Measurements from ENCODE around the gene PRDM16. TPM values are rescaled to one million over a fixed set of nuclear protein-coding genes. Genes with fewer than 3 reads are reported as not detected.

Gene PRDM16
- total RNA-seq, 1 donor from 2014 or later = 0.43 TPM

DNA sequence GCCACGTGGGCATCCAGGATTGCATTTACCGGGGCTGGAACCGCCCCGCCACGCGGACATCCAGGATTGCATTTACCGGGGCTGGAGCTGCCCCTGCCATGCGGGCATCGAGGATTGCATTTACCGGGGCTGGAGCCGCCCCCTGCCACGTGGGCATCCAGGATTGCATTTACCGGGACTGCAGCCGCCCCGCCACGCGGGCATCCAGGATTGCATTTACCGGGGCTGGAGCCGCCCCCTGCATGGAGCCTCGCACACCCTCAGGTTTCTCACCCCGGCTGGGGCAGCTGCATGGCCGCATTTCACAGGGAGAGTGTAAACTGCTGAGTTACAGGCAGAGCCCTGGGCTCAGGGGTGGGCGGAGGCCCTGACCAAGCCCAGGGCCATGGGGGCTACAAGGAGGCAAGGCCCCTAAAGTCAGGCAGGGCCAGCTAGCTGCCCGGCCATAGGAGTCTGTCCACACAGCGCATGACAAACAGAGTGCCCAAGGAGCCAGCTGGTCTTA, 218.7 kb downstream of the PRDM16 start:
- Histone ChIP-seq H3K36me3 (ENCODE audit: insufficient read depth, low read length) (no peaks in the 10 kb centered on the region), H3K4me3 (ENCODE audit: insufficient read depth, low read depth, low read length) (no peak overlapping the region), H3K79me2 (ENCODE audit: insufficient read depth, low read length) (no peaks in the 10 kb centered on the region), H3K27me3 (ENCODE audit: insufficient read depth, low read length) (no peaks in the 10 kb centered on the region), H4K20me1 (ENCODE audit: insufficient read depth, low read length) (peaks cover 21% of the 10 kb centered on the region), H3K4me1 (ENCODE audit: insufficient read depth, low read length) (no peaks in the 10 kb centered on the region), H2AFZ (ENCODE audit: low read depth, low read length) (no peak overlapping the region), H3K4me2 (ENCODE audit: low read length) (no peak overlapping the region), H3K9ac (ENCODE audit: low read length) (no peak overlapping the region), H3K9me3 (ENCODE audit: insufficient read depth, low read depth, low read length) (no peaks in the 10 kb centered on the region), H3K27ac (ENCODE audit: low read depth, low read length) (no peak overlapping the region)
- no peaks in the 10 kb centered on the region for H3K4me1 Mint-ChIP-seq (ENCODE audit: low read depth, unreplicated experiment)
- no peak for TF ChIP-seq EZH2 (IDR thresholded peaks at IDR 0.05; ENCODE audit: insufficient read depth, low read length)
- TF ChIP-seq, protein P1, sequence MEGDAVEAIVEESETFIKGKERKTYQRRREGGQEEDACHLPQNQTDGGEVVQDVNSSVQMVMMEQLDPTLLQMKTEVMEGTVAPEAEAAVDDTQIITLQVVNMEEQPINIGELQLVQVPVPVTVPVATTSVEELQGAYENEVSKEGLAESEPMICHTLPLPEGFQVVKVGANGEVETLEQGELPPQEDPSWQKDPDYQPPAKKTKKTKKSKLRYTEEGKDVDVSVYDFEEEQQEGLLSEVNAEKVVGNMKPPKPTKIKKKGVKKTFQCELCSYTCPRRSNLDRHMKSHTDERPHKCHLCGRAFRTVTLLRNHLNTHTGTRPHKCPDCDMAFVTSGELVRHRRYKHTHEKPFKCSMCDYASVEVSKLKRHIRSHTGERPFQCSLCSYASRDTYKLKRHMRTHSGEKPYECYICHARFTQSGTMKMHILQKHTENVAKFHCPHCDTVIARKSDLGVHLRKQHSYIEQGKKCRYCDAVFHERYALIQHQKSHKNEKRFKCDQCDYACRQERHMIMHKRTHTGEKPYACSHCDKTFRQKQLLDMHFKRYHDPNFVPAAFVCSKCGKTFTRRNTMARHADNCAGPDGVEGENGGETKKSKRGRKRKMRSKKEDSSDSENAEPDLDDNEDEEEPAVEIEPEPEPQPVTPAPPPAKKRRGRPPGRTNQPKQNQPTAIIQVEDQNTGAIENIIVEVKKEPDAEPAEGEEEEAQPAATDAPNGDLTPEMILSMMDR (IDR thresholded peaks at IDR 0.05; ENCODE audit: insufficient read depth, low read depth, low read length) = no peak
- H3K9me3 Mint-ChIP-seq (ENCODE audit: unreplicated experiment) = no peaks in the 10 kb centered on the region
- H3K36me3 Mint-ChIP-seq (ENCODE audit: low read depth, unreplicated experiment) = no peaks in the 10 kb centered on the region
- DNase-seq (ENCODE audit: low read depth) = no peak
- no peak overlapping the region for H3K4me3 Mint-ChIP-seq (ENCODE audit: unreplicated experiment)
- H3K27ac Mint-ChIP-seq (ENCODE audit: unreplicated experiment) = no peak overlapping the region
- H3K27me3 Mint-ChIP-seq (ENCODE audit: low read depth, unreplicated experiment) = peaks cover 38% of the 10 kb centered on the region
- FAIRE-seq = no peak

- H3K36me3 Mint-ChIP-seq (ENCODE audit: low read depth, unreplicated experiment) = no peaks in the 10 kb centered on the region
- H3K4me3 Mint-ChIP-seq (ENCODE audit: unreplicated experiment) = no peak overlapping the region
- H3K27ac ChIP-seq (ENCODE audit: low read depth, low read length) = no peak overlapping the region
- peaks cover 2% of the 10 kb centered on the region for H3K4me1 Mint-ChIP-seq (ENCODE audit: low read depth, unreplicated experiment)
- no peaks in the 10 kb centered on the region for H3K9me3 ChIP-seq (ENCODE audit: insufficient read depth, low read depth, low read length)
- H3K79me2 ChIP-seq (ENCODE audit: insufficient read depth, low read length) = no peaks in the 10 kb centered on the region
- H3K27me3 ChIP-seq (ENCODE audit: insufficient read depth, low read length) = no peaks in the 10 kb centered on the region
- no peak overlapping the region for H2AFZ ChIP-seq (ENCODE audit: low read depth, low read length)
- no peak for DNase-seq (ENCODE audit: low read depth)
- TF ChIP-seq EZH2 (IDR thresholded peaks at IDR 0.05; ENCODE audit: insufficient read depth, low read length) = no peak
- TF ChIP-seq, protein P1 (IDR thresholded peaks at IDR 0.05; ENCODE audit: insufficient read depth, low read depth, low read length) = no peak
- no peaks in the 10 kb centered on the region for H3K4me1 ChIP-seq (ENCODE audit: insufficient read depth, low read length)
- H3K9me3 Mint-ChIP-seq (ENCODE audit: unreplicated experiment) = peaks cover 3% of the 10 kb centered on the region
- H3K27ac Mint-ChIP-seq (ENCODE audit: unreplicated experiment) = no peak overlapping the region
- no peak for FAIRE-seq
- no peaks in the 10 kb centered on the region for H3K36me3 ChIP-seq (ENCODE audit: insufficient read depth, low read length)
- H3K4me3 ChIP-seq (ENCODE audit: insufficient read depth, low read depth, low read length) = no peak overlapping the region
- H4K20me1 ChIP-seq (ENCODE audit: insufficient read depth, low read length) = peaks cover 6% of the 10 kb centered on the region
- no peak overlapping the region for H3K4me2 ChIP-seq (ENCODE audit: low read length)
- H3K27me3 Mint-ChIP-seq (ENCODE audit: low read depth, unreplicated experiment) = peaks cover 45% of the 10 kb centered on the region
- H3K9ac ChIP-seq (ENCODE audit: low read length) = no peak overlapping the region
These were observed 220.5 kb downstream of the PRDM16 start for GRCh38 chr1:3289502-3289901.

GRCh38 chr1:3290438-3290837, 221.4 kb downstream of the PRDM16 start:
- no peak for FAIRE-seq
- no peak for DNase-seq (ENCODE audit: low read depth)
- H3K27ac Mint-ChIP-seq (ENCODE audit: unreplicated experiment) = no peak overlapping the region
- no peaks in the 10 kb centered on the region for H3K36me3 Mint-ChIP-seq (ENCODE audit: low read depth, unreplicated experiment)
- Histone ChIP-seq H3K79me2 (ENCODE audit: insufficient read depth, low read length) (no peaks in the 10 kb centered on the region), H3K27ac (ENCODE audit: low read depth, low read length) (no peak overlapping the region), H3K36me3 (ENCODE audit: insufficient read depth, low read length) (no peaks in the 10 kb centered on the region), H3K4me1 (ENCODE audit: insufficient read depth, low read length) (no peaks in the 10 kb centered on the region), H3K4me2 (ENCODE audit: low read length) (no peak overlapping the region), H4K20me1 (ENCODE audit: insufficient read depth, low read length) (peaks cover 4% of the 10 kb centered on the region), H3K9me3 (ENCODE audit: insufficient read depth, low read depth, low read length) (no peaks in the 10 kb centered on the region), H2AFZ (ENCODE audit: low read depth, low read length) (no peak overlapping the region), H3K27me3 (ENCODE audit: insufficient read depth, low read length) (no peaks in the 10 kb centered on the region), H3K4me3 (ENCODE audit: insufficient read depth, low read depth, low read length) (no peak overlapping the region), H3K9ac (ENCODE audit: low read length) (no peak overlapping the region)
- H3K4me3 Mint-ChIP-seq (ENCODE audit: unreplicated experiment) = no peak overlapping the region
- H3K9me3 Mint-ChIP-seq (ENCODE audit: unreplicated experiment) = peaks cover 3% of the 10 kb centered on the region
- TF ChIP-seq EZH2 (IDR thresholded peaks at IDR 0.05; ENCODE audit: insufficient read depth, low read length) = no peak
- TF ChIP-seq, protein P1 (IDR thresholded peaks at IDR 0.05; ENCODE audit: insufficient read depth, low read depth, low read length) = no peak
- peaks cover 47% of the 10 kb centered on the region for H3K27me3 Mint-ChIP-seq (ENCODE audit: low read depth, unreplicated experiment)
- H3K4me1 Mint-ChIP-seq (ENCODE audit: low read depth, unreplicated experiment) = peaks cover 2% of the 10 kb centered on the region

Measured in astrocyte (in vitro differentiated cells and primary cell).